Putamen (tissue), 1 donor: ENCODE measurements around the gene KIAA0408.
A peak's percentile ranks its signal among the peaks of the same experiment; 100 is the strongest.
"Not testable (repeated sequence)": the region's sequence is repeated elsewhere in the genome, so short reads cannot be mapped to it uniquely, and the experiment has no call there.

Source experiments
- DNase-seq: peaks from one replicate; pipeline ENCODE4 v3.0.0-alpha.2; 2016; ENCODE audit warnings: low spot score

The KIAA0408 gene

GRCh38 chr6:127463056-127463455 lies 3.9 kb upstream of the KIAA0408 start:
- no peak for DNase-seq

DNA sequence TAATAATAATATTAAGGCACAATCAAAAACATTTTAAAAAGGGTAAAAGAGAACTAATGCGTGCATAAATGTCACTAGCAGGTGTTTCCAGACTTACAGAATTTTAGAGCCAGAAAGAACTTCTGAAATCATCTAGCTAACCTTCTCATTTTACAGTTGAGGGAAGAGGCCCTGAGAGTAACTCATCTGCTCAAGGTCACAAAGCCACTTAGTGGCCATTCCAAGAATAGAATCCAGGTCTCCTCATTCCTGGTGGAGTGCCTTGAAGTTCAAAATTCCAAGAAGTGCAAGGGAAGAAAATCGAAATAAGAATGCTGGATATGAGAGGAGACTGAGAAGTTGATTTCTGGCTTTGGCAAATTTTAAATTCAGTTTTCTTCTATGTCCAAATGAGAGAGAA lies 3.2 kb upstream of the KIAA0408 start:
- no peak for DNase-seq

DNA sequence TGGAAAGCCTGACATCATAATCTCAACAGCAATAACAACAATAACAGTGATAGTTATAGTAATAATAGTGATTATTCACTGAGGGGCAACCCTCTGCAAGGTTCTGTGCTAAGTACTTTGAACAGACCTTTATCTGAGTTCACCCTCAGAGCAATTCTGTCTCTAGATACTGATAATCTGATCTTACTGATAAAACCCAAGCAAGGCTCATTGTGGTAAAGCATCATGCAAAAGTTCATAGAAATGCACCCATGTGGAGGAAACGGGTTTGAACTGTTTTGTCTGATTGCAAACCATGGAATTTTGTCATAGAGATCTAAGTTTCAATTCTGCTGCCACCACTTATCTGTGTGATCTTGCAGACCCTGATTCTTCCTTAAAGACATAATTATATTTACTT lies 1.3 kb upstream of the KIAA0408 start:
- DNase-seq, result no peak

GRCh38 chr6:127458817-127459216 lies 372 bp downstream of the KIAA0408 start:
- no peak for DNase-seq

DNA sequence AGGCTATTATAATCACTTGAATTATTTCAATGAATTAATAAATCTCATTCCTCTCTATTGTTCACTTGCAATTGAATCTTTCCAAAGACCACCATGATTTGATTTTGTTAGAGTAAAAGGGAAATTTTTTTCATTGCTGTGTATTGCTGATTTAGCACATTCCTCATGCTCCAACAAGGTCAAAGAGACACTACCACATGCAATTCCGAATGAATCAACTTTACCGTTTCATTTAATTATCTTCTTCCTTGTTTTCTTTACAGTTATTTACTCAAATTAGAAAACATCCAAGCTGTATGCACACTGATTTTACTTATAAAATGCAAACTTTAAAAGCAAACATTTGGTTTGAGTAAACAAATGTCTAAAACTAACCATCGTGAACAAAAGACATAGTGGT lies 967 bp downstream of the KIAA0408 start:
- DNase-seq, result no peak

DNA sequence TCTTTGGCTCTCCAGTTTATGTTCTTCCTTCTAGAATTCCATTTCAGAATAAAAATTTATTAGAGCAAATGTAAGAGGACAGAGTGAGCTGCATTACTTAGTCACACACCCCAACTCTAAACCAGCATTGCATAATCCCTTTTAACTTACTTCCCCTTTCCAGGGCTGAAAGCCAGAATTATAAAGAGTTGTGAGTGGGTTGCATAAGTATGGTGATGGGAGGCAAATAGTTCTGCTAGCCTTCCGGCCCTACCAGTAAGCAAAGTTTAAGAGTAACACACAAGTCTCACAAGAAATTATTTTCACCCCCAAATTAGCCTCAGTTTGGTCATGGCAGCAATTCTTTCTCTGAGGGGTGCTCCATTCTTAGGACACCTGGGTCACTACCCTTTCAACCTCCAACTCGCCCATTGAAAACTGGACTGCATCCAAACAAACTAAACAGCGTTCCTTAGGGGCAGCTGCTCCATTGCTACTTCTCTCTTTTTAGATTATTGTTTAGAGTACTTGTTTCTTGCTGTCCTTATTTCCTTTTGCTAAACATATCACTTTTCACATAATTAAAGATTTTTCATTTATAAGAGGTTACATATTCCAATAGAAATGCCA lies 1.6 kb downstream of the KIAA0408 start:
- DNase-seq, result peak; percentile 57

DNA sequence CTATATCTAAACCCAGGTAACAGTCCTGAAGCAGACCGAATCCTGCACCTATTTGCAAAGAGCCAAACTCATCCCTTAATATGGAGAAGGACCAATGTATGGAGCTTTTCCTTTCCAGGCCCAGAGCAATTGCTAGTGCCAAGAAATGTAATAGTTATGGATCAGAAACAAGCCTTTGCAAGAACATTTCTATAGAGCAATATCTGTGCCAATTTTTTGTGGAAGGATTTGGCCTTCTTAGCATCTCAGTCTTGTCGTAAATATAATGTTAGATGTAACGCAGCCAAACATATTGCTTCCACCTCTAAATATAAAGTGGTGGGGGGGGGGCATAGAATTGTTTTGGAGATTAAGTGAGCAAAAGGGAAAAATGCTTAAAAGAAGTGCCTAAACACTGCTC lies 2.7 kb downstream of the KIAA0408 start:
- DNase-seq, result no peak

DNA sequence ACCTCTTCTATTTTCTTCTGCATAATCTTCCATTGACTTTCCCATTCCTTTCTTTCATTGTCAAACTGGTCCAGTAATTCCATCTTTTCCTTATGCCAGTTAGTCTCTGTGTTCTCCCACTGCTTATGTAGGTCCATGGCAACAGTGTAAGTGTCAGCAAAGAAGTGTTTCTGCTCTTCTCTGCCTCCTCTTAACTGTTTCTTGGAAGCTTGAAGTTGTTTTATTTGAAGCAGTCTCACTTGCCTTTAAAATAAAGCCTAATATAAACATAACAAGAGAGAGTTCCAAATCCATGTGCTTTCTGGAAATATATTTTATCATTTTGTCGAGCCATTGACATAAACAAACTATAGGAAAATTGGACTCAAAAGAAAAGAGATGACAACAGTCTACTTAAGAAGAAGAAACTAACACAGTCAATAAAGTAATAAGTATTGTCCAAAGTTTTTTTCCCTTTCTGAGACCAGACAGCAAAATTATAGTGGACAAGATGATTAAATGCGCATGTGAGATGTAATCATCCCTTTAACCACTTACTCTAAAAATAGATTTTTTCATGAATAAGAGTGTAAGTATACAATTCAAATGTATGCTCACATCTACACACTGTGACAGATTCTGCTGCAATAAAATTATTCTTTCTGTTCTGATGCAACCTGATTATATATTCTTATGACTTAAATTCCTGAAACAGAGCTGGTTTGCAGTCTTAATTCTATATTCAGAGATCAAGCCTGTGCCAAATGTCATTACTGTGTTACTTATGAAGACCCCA lies 5.2 kb downstream of the KIAA0408 start:
- no peak for DNase-seq

GRCh38 chr6:127452803-127453202 lies 6.4 kb downstream of the KIAA0408 start:
- no peak for DNase-seq

- no peak for DNase-seq
Observed at GRCh38 chr6:127451388-127451787, 7.8 kb downstream of the KIAA0408 start.

GRCh38 chr6:127447780-127448179 lies 11.4 kb downstream of the KIAA0408 start:
- no peak for DNase-seq

GRCh38 chr6:127446356-127446755 lies 12.8 kb downstream of the KIAA0408 start:
- DNase-seq, result no peak

- no peak for DNase-seq
Observed at GRCh38 chr6:127441881-127442280, 17.3 kb downstream of the KIAA0408 start.

DNA sequence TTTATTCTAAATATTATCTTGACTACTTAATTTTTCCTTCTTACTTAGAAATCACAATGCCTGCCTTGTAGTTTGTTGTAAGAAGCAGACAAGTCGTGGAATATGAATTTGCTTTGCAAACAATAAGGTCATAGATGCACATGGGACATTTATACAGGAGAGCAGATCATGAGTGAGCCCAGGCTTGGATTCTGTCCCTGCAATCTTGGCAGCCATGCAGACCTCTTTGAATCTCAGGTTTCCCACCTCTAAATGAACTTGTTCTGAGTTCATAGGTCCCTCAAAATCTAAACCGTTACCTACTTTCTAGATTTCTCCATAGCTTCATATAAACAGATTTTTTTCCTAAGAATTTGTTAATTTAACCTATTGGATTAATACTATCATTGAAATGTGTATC lies 19.5 kb downstream of the KIAA0408 start:
- no peak for DNase-seq

DNA sequence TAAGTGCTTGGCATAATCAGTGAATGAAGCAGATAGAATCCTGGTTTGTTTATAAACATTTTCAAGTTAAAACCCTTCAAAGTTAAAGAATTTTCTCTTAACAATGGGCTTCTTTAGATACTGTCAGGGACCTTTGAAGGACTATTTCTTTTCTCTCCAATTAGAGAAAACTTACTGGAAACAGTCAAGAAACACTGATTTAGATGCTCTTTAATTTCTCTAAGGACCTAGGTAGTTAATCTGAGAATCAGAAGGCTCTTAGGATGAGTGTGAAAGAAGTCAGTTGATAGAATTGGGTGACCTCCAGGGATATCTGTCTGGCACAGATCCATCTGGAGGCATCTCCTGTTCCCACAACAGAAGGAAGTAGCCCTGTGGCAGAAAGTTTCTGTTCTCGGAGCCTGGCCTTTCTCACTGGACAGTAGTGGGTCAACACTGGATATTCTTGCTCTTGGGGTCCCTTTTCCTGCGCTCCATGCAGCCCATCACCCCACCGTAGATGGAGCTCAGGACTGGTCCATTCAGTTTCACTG lies 22.5 kb downstream of the KIAA0408 start:
- no peak for DNase-seq

DNA sequence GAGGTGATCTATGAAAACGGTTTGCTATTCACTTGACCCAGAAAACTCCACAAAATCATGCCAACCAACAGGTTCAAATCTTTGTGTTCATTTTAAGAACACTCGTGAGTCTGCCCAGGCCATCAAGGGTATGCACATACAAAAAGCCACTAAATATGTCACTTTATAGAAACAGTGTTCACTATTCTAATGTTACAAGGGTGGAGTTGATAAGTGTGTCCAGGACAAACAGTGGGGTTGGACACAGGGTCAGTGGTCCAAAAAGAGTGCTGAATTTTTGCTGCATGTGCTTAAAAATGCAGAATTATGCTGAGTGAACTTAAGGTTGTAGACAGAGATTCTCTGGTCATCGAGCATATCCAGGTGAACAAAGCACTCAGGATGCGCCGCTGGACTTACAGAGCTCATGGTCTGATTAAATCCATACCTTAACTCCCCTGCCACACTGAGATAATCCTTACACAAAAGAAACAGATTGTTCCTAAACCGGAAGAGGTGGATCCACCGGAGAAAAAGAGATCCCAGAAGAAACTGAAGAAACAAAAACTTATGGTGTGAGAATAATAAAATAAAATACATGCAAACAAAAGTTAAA lies 23.5 kb downstream of the KIAA0408 start:
- no peak for DNase-seq

DNA sequence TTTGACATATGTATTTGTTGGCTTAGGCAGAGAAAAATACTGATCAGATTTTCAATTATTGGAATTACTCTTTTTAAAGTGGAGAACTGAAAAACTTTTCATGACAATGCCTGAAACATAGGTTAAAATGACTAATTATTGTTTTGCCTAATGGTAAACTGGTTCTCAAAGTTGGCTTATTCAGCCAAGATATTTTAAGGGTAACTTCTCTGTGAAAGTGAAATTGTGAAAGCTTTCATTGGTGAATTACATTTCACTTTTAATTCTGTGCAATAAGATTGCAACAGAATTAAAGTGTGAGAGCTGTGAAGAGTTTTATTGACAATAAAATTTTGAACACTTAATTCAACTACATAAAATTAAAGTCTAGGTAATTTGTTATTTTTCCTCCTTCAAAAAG lies 24.5 kb downstream of the KIAA0408 start:
- DNase-seq, result no peak

GRCh38 chr6:127428562-127428961 lies 30.6 kb downstream of the KIAA0408 start:
- DNase-seq, result not testable (repeated sequence)

DNA sequence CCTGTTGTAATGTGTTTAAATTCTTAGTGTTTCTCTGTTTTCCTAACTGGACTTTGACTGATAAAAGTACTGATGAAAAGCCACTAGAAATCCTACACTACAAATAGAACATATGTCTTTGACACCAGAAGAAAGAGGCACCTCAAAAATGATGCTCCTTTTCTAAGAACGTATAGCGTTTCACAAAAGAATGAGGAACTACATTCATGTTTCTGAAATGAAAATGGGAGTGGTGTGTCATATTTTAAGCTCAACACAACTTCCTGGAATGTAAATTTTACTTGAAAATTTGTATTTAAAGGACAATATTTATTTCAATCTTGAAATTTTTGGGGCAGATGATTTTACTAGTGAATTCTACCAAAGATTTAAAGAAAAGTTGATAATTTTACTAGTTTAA lies 35.3 kb downstream of the KIAA0408 start:
- DNase-seq, result no peak

- not testable (repeated sequence) for DNase-seq
Observed at GRCh38 chr6:127421164-127421563, 38.0 kb downstream of the KIAA0408 start.

- peak; percentile 40 for DNase-seq
Observed at GRCh38 chr6:127420556-127420955, 38.6 kb downstream of the KIAA0408 start.

DNA sequence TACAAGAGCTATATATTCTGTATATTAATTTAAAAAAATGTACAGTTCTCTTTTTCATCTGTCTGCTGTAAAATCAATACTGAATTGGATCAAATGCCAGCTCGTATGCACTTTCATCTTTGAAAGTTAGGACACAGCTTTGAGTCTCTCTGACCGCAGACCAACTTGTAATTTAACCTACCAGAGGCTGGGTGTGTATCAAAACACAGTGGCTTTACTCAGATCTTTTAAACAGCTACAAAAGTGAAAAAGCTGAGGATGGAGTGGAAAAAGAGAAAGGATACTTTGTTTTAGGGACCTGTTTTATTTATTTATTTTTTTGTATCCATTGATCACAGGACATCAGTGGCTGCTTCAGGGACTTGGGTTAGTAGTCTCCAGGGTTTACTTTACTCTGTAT lies 44.1 kb downstream of the KIAA0408 start:
- DNase-seq, result no peak

DNA sequence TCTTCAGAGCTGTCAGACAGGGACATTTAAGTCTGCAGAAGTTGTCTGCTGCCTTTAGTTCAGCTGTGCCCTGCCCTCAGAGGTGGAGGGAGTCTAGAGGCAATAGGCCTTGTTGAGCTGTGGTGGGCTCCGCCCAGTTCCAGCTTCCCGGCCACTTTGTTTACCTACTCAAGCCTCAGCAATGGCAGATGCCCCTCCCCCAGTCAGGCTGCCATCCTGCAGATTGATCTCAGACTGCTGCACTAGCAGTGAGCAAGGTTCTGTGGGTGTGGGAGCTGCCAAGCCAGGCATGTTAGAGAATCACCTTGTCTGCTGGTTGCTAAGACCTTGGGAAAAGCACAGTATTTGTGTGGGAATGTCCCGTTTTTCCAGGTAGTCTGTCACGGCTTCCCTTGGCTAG lies 46.1 kb downstream of the KIAA0408 start:
- DNase-seq, result not testable (repeated sequence)
